ENCODE data around the gene CRLF2. TPM values are rescaled to one million over a fixed set of nuclear protein-coding genes. Genes with fewer than 3 reads are reported as not detected.
A peak's percentile ranks its signal among the peaks of the same experiment; 100 is the strongest.

Gene CRLF2
- total and polyA plus RNA-seq, 10 of the 15 experiments (the other 5 are each of a cell fraction or from before 2014, with no cell fraction given), result 2.7 to 7.2 (median 4.5) TPM

DNA sequence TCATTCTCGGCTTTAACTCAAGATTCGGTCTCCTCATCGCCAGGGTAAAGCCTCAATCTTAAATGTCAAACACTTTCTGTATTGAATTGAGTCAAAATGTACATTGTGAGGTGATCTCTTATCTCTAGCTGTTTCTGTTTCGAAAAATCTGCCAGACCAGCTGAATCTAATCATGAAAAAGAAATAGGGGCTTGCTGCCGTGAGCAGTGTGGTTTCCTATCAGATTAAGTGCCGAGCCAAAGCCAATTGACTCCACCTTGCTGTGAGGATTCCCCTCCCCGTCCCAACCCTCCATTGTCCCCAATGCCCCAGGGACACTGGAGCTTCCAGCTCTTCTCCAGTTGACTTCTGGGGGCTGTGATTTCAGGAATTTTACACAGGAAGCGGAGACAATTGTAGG lies 12.5 kb upstream of the CRLF2 start (continued):
- no peak for TF ChIP-seq CBFB (IDR thresholded peaks at IDR 0.05; ENCODE audit: low read depth)
- no peak for TF ChIP-seq SMC3 (IDR thresholded peaks at IDR 0.05; ENCODE audit: borderline replicate concordance, low read length)
- no peak for TF ChIP-seq NR2C2 (IDR thresholded peaks at IDR 0.05; ENCODE audit: borderline replicate concordance, control insufficient read depth, insufficient read length, low read depth)
- TF ChIP-seq, protein P1, sequence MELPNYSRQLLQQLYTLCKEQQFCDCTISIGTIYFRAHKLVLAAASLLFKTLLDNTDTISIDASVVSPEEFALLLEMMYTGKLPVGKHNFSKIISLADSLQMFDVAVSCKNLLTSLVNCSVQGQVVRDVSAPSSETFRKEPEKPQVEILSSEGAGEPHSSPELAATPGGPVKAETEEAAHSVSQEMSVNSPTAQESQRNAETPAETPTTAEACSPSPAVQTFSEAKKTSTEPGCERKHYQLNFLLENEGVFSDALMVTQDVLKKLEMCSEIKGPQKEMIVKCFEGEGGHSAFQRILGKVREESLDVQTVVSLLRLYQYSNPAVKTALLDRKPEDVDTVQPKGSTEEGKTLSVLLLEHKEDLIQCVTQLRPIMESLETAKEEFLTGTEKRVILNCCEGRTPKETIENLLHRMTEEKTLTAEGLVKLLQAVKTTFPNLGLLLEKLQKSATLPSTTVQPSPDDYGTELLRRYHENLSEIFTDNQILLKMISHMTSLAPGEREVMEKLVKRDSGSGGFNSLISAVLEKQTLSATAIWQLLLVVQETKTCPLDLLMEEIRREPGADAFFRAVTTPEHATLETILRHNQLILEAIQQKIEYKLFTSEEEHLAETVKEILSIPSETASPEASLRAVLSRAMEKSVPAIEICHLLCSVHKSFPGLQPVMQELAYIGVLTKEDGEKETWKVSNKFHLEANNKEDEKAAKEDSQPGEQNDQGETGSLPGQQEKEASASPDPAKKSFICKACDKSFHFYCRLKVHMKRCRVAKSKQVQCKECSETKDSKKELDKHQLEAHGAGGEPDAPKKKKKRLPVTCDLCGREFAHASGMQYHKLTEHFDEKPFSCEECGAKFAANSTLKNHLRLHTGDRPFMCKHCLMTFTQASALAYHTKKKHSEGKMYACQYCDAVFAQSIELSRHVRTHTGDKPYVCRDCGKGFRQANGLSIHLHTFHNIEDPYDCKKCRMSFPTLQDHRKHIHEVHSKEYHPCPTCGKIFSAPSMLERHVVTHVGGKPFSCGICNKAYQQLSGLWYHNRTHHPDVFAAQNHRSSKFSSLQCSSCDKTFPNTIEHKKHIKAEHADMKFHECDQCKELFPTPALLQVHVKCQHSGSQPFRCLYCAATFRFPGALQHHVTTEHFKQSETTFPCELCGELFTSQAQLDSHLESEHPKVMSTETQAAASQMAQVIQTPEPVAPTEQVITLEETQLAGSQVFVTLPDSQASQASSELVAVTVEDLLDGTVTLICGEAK (IDR thresholded peaks at IDR 0.05; ENCODE audit: borderline replicate concordance), result no peak
- no peak for TF ChIP-seq ZSCAN29 (IDR thresholded peaks at IDR 0.05)
- TF ChIP-seq, protein P2, sequence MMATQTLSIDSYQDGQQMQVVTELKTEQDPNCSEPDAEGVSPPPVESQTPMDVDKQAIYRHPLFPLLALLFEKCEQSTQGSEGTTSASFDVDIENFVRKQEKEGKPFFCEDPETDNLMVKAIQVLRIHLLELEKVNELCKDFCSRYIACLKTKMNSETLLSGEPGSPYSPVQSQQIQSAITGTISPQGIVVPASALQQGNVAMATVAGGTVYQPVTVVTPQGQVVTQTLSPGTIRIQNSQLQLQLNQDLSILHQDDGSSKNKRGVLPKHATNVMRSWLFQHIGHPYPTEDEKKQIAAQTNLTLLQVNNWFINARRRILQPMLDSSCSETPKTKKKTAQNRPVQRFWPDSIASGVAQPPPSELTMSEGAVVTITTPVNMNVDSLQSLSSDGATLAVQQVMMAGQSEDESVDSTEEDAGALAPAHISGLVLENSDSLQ (IDR thresholded peaks at IDR 0.05), result peak; percentile 11; the same call in 1 of the 2 replicates
- TF ChIP-seq ZBED1 (IDR thresholded peaks at IDR 0.05; ENCODE audit: borderline replicate concordance), result 0 out of 2 replicates have a peak, but pooled peaks have one; percentile 36
- TF ChIP-seq SUZ12 (IDR thresholded peaks at IDR 0.05; ENCODE audit: unreplicated experiment), result no peak
- TF ChIP-seq MXI1 (IDR thresholded peaks at IDR 0.05; ENCODE audit: low read depth, low read length), result no peak
- TF ChIP-seq WRNIP1 (IDR thresholded peaks at IDR 0.05; ENCODE audit: borderline replicate concordance, low read depth, low read length), result no peak
- no peak for TF ChIP-seq YBX1 (IDR thresholded peaks at IDR 0.05)
- TF ChIP-seq EZH2 (IDR thresholded peaks at IDR 0.05; ENCODE audit: borderline replicate concordance, control insufficient read depth, low read depth, low read length), result no peak
- no peak for TF ChIP-seq ESRRA (IDR thresholded peaks at IDR 0.05; ENCODE audit: low read length)
- TF ChIP-seq, protein P3, sequence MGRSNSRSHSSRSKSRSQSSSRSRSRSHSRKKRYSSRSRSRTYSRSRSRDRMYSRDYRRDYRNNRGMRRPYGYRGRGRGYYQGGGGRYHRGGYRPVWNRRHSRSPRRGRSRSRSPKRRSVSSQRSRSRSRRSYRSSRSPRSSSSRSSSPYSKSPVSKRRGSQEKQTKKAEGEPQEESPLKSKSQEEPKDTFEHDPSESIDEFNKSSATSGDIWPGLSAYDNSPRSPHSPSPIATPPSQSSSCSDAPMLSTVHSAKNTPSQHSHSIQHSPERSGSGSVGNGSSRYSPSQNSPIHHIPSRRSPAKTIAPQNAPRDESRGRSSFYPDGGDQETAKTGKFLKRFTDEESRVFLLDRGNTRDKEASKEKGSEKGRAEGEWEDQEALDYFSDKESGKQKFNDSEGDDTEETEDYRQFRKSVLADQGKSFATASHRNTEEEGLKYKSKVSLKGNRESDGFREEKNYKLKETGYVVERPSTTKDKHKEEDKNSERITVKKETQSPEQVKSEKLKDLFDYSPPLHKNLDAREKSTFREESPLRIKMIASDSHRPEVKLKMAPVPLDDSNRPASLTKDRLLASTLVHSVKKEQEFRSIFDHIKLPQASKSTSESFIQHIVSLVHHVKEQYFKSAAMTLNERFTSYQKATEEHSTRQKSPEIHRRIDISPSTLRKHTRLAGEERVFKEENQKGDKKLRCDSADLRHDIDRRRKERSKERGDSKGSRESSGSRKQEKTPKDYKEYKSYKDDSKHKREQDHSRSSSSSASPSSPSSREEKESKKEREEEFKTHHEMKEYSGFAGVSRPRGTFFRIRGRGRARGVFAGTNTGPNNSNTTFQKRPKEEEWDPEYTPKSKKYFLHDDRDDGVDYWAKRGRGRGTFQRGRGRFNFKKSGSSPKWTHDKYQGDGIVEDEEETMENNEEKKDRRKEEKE (IDR thresholded peaks at IDR 0.05), result no peak
- peak; percentile 33 to 43; a peak in 2 of 4 replicates for TF ChIP-seq IKZF2 (IDR thresholded peaks at IDR 0.05)
- no peak for TF ChIP-seq ZNF217 (IDR thresholded peaks at IDR 0.05)
- TF ChIP-seq RAD51 (IDR thresholded peaks at IDR 0.05), result no peak
- TF ChIP-seq FOS (IDR thresholded peaks at IDR 0.05; ENCODE audit: borderline replicate concordance, extremely low read depth, insufficient read length), result no peak
- TF ChIP-seq NR2C1 (IDR thresholded peaks at IDR 0.05), result no peak
- no peak for TF ChIP-seq EP300 (IDR thresholded peaks at IDR 0.05; ENCODE audit: borderline replicate concordance in 1 of 2, control insufficient read depth in 1 of 2, low read depth in 2 of 2, low read length in 2 of 2)
- TF ChIP-seq CBX5 (IDR thresholded peaks at IDR 0.05; ENCODE audit: low read depth), result no peak

Data from GM12878 (cell line).